Measurements from ENCODE around the gene TDRD10. TPM values are rescaled to one million over a fixed set of nuclear protein-coding genes. Genes with fewer than 3 reads are reported as not detected.

TDRD10 gene
- total and polyA plus RNA-seq, 2 donors (not counting 1 experiment from before 2014, with no cell fraction given), result 0.06 TPM; not detected in 1

GRCh38 chr1:154496383-154496782 is 5.6 kb upstream of the TDRD10 start:
- H3K4me1 Mint-ChIP-seq, result peaks cover 57% of the 10 kb centered on the region
- DNase-seq (no peak), ATAC-seq (ENCODE audit: low read depth) (no peak)
- no peak overlapping the region for H3K27ac Mint-ChIP-seq
- WGBS (ENCODE audit: insufficient coverage), result 59% methylated on average over 4 of the region's 5 CpGs
- no peak overlapping the region for H2AFZ ChIP-seq (ENCODE audit: insufficient read depth, low read depth, low read length, poor library complexity, severe bottlenecking)
- H3K27ac ChIP-seq (ENCODE audit: low read length in 2 of 2), result no peak overlapping the region
- H3K4me3 ChIP-seq (ENCODE audit: control extremely low read depth in 1 of 5, extremely low read depth in 1 of 5, insufficient read depth in 1 of 5, low read depth in 2 of 5, low read length in 4 of 5), result no peak overlapping the region
- ChIA-PET POLR2A (interaction anchor here (0.6 kb wide), 1 partner anchor 506 kb away, joined by 3 read pairs; no protein-coding TSS in a partner anchor), CTCF (interaction anchor here (1.2 to 1.8 kb wide), 4 partner anchors 15 to 251 kb away, joined by 3 to 8 read pairs (median 6); no protein-coding TSS in a partner anchor)
- H3K9me3 Mint-ChIP-seq (ENCODE audit: insufficient read depth), result no peaks in the 10 kb centered on the region
- H3K27me3 ChIP-seq (replicated peaks in 1 of 4; ENCODE audit: control extremely low read depth in 1 of 4, control insufficient read depth in 3 of 4, insufficient read depth in 4 of 4, low read length in 3 of 4), result peaks cover 0 to 20% (median 19%) of the 10 kb centered on the region in 4 experiments
- peaks cover 17% of the 10 kb centered on the region for H3K27me3 Mint-ChIP-seq
- no peaks in the 10 kb centered on the region for H3K79me2 ChIP-seq (ENCODE audit: control insufficient read depth, insufficient read depth, low read length)
- no peak overlapping the region for H3K4me3 Mint-ChIP-seq
- no peak overlapping the region for H3K9ac ChIP-seq (ENCODE audit: low read length)
- H3K9me3 ChIP-seq (ENCODE audit: control extremely low read depth in 1 of 3, control insufficient read depth in 2 of 3, insufficient read depth in 1 of 3, low read length in 2 of 3), result no peaks in the 10 kb centered on the region
- no peaks in the 10 kb centered on the region for H3K36me3 ChIP-seq (replicated peaks in 1 of 2; ENCODE audit: control extremely low read depth in 1 of 2, control insufficient read depth in 1 of 2, extremely low read depth in 1 of 2, insufficient read depth in 2 of 2, low read length in 1 of 2)
- peaks cover 56 to 58% of the 10 kb centered on the region in 2 donors for H3K4me1 ChIP-seq (ENCODE audit: control insufficient read depth in 2 of 2, insufficient read depth in 2 of 2, low read length in 2 of 2)
- intact Hi-C loops (cut with micrococcal nuclease), result no loop called here
- no peak for TF ChIP-seq EZH2 (IDR thresholded peaks at IDR 0.05; ENCODE audit: borderline replicate concordance, insufficient read depth, low read depth, low read length, poor library complexity, severe bottlenecking)
- no peak for TF ChIP-seq CTCF (IDR thresholded peaks at IDR 0.05)
- H3K4me2 ChIP-seq (replicated peaks; ENCODE audit: low read depth, low read length, poor library complexity, severe bottlenecking), result peak overlapping the region; percentile 74
- no peaks in the 10 kb centered on the region for H4K20me1 ChIP-seq (ENCODE audit: control insufficient read depth, insufficient read depth, low read length, poor library complexity, severe bottlenecking)

DNA sequence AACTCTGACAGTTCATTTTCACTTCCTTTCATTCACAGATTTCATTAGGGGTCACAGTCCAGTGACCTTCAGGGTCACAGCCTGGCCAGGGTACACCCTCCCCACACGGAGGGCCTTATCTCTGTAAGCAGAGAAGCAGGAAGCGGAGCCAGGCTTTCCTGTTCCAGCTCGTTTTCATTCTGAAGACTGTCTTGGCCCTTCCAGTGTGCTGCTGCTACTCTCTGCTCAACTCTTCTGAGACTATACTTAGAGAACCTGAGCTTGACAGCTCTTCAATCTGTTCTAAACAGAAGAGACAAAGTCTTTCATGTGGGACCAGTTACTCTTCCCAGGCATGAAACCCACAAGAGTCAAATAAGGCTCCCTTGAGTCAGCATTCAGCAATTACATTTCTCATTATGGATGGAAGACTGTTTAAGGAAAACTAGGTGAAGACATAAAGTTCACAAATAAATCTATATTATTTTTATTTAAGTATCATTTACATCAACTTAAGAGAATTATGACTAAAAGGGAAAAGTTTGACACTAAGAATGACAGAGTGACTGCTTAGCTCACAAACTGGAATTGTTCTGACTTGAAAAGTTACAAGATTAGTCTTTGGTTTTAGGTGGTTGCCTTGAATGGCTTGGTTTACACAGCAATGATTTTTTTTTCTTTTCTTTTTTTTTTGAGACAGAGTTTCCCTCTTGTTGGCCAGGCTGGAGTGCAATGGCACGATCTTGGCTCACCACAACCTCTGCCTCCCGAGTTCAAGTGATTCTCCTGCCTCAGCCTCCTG is 4.8 kb upstream of the TDRD10 start:
- Histone ChIP-seq H3K4me2 (replicated peaks; ENCODE audit: low read depth, low read length, poor library complexity, severe bottlenecking) (peak overlapping the region; percentile 74), H3K27me3 (replicated peaks in 1 of 4; ENCODE audit: control extremely low read depth in 1 of 4, control insufficient read depth in 3 of 4, insufficient read depth in 4 of 4, low read length in 3 of 4) (peaks cover 0 to 26% (median 21%) of the 10 kb centered on the region in 4 experiments), H3K4me1 (ENCODE audit: control insufficient read depth in 2 of 2, insufficient read depth in 2 of 2, low read length in 2 of 2) (peaks cover 54% of the 10 kb centered on the region in 2 donors), H4K20me1 (ENCODE audit: control insufficient read depth, insufficient read depth, low read length, poor library complexity, severe bottlenecking) (no peaks in the 10 kb centered on the region), H3K9me3 (ENCODE audit: control extremely low read depth in 1 of 3, control insufficient read depth in 2 of 3, insufficient read depth in 1 of 3, low read length in 2 of 3) (no peaks in the 10 kb centered on the region), H3K36me3 (replicated peaks in 1 of 2; ENCODE audit: control extremely low read depth in 1 of 2, control insufficient read depth in 1 of 2, extremely low read depth in 1 of 2, insufficient read depth in 2 of 2, low read length in 1 of 2) (no peaks in the 10 kb centered on the region), H3K9ac (ENCODE audit: low read length) (peak overlapping the region; percentile 16), H3K4me3 (ENCODE audit: control extremely low read depth in 1 of 5, extremely low read depth in 1 of 5, insufficient read depth in 1 of 5, low read depth in 2 of 5, low read length in 4 of 5) (peak overlapping the region in 1 of 5 experiments; percentile 25), H3K27ac (ENCODE audit: low read length in 2 of 2) (peak overlapping the region; percentile 44 to 55), H2AFZ (ENCODE audit: insufficient read depth, low read depth, low read length, poor library complexity, severe bottlenecking) (peak overlapping the region; percentile 27), H3K79me2 (ENCODE audit: control insufficient read depth, insufficient read depth, low read length) (no peaks in the 10 kb centered on the region)
- ChIA-PET CTCF (interaction anchor here (1.0 to 1.8 kb wide), 6 partner anchors 16 to 365 kb away, joined by 3 to 8 read pairs (median 4); no protein-coding TSS in a partner anchor), POLR2A (no interaction called here)
- TF ChIP-seq EZH2 (IDR thresholded peaks at IDR 0.05; ENCODE audit: borderline replicate concordance, insufficient read depth, low read depth, low read length, poor library complexity, severe bottlenecking) (no peak), CTCF (IDR thresholded peaks at IDR 0.05) (no peak)
- peak; percentile 63 for DNase-seq
- WGBS (ENCODE audit: insufficient coverage), result 15% methylated on average over 5 of the region's 5 CpGs
- Mint-ChIP-seq H3K4me3 (peak overlapping the region; percentile 58), H3K9me3 (ENCODE audit: insufficient read depth) (no peaks in the 10 kb centered on the region), H3K27ac (peak overlapping the region; percentile 82), H3K27me3 (peaks cover 18% of the 10 kb centered on the region), H3K4me1 (peaks cover 50% of the 10 kb centered on the region)
- intact Hi-C loops (cut with micrococcal nuclease), result no loop called here
- peak; percentile 78 for ATAC-seq (ENCODE audit: low read depth)

All from B cell (primary cell).